ENCODE data around the gene BHLHE40.

Gene BHLHE40

DNA sequence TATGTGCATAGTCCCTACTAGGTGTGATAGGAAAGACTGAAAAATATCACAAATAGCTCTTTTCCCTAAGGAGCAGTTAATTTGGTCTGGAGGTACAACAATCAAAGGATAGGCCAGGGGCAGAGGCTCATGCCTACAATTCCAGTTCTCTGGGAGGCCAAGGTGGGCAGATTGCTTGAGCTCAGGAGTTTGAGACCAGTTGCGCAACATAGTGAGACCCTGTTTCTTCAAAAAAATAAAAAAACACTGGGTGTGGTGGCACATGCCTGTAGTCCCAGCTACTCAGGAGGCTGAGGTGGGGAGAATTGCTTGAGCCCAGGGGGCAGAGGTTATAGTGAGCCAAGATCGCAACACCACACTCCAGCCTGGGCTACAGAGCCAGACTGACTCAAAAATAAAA lies 30.2 kb upstream of the BHLHE40 start:
- no peak overlapping the region for H3K27ac ChIP-seq
- ChIA-PET POLR2A (ENCODE audit: low non-redundant PET) (no interaction called here), CTCF (interaction anchor here (0.6 to 0.7 kb wide), 2 partner anchors 11 to 26 kb away, joined by 3 to 10 read pairs; no protein-coding TSS in a partner anchor)
- no peak for DNase-seq (ENCODE audit: low spot score)
- TF ChIP-seq, protein P1, sequence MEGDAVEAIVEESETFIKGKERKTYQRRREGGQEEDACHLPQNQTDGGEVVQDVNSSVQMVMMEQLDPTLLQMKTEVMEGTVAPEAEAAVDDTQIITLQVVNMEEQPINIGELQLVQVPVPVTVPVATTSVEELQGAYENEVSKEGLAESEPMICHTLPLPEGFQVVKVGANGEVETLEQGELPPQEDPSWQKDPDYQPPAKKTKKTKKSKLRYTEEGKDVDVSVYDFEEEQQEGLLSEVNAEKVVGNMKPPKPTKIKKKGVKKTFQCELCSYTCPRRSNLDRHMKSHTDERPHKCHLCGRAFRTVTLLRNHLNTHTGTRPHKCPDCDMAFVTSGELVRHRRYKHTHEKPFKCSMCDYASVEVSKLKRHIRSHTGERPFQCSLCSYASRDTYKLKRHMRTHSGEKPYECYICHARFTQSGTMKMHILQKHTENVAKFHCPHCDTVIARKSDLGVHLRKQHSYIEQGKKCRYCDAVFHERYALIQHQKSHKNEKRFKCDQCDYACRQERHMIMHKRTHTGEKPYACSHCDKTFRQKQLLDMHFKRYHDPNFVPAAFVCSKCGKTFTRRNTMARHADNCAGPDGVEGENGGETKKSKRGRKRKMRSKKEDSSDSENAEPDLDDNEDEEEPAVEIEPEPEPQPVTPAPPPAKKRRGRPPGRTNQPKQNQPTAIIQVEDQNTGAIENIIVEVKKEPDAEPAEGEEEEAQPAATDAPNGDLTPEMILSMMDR (conservative IDR thresholded peaks at IDR 0.05; ENCODE audit: low read depth): no peak

DNA sequence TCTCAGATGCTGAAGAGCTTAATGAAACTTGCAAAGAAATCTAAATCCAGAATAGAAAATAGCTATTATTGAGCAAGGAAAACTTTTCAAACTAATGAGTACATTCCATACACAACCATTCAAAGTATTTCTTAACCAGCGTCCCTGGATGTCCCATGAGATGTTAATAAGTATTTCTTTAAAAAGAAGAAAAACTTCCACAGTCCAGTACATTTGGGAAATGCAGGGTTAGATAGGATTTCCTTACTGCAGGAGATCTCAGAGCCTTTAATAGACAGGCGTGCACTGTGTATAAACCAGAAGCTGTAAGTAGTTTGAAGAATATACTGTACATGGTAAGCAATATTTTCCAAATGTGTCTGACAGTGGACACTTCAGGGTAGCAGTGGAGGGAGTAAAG lies 29.6 kb upstream of the BHLHE40 start:
- H3K27ac ChIP-seq: no peak overlapping the region
- ChIA-PET POLR2A (ENCODE audit: low non-redundant PET) (no interaction called here), CTCF (interaction anchor here (0.6 kb wide), 1 partner anchor 10 kb away, joined by 10 read pairs; no protein-coding TSS in a partner anchor)
- TF ChIP-seq, protein P1 (conservative IDR thresholded peaks at IDR 0.05; ENCODE audit: low read depth): no peak
- no peak for DNase-seq (ENCODE audit: low spot score)

DNA sequence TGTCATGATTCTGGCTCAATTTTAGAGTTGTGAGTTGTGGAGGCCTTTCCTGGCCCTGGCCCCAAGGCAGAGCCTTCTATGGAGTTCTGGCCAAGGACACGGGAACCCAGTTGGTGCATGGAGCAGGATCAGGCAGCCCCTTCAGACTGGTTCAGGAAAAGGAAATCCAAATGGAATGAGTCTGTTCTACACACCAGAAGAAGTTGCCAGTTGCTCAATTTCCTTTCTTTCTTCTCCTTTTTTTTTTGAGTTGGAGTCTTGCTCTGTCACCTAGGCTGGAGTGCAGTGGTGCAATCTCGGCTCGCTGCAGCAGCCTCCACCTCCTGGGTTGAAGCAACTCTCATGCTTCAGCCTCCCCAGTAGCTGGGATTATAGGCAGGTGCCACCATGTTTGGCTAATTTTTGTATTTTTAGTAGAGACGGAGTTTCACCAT lies 28.9 kb upstream of the BHLHE40 start:
- TF ChIP-seq, protein P1 (conservative IDR thresholded peaks at IDR 0.05; ENCODE audit: low read depth): no peak
- CTCF ChIA-PET: no interaction called here
- no peak for DNase-seq (ENCODE audit: low spot score)
- POLR2A ChIA-PET (ENCODE audit: low non-redundant PET): no interaction called here
- no peak overlapping the region for H3K27ac ChIP-seq

DNA sequence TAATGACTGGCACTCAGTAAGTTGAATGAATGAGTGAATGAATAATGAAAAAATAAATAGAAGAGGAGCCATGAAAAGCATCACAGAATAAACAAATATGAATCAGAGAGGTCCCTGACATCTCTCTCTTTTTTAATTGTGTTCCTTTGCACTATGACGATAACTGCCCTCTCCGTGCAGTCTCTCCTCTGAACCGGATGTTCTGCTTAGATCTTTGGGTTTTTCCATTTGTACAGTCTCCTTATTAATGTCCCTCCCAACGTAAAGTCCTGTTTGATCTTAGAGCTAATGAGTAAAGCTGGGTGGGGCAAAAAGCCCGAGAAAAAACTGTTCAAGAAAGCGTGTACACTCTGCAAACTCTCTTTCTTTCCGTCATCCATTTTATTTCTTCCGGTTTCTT lies 28.3 kb upstream of the BHLHE40 start:
- DNase-seq (ENCODE audit: low spot score): no peak
- TF ChIP-seq, protein P1 (conservative IDR thresholded peaks at IDR 0.05; ENCODE audit: low read depth): no peak
- H3K27ac ChIP-seq: no peak overlapping the region
- CTCF ChIA-PET: interaction anchor here (0.7 kb wide), 1 partner anchor 1896 kb away, joined by 3 read pairs; no protein-coding TSS in a partner anchor
- POLR2A ChIA-PET (ENCODE audit: low non-redundant PET): no interaction called here

DNA sequence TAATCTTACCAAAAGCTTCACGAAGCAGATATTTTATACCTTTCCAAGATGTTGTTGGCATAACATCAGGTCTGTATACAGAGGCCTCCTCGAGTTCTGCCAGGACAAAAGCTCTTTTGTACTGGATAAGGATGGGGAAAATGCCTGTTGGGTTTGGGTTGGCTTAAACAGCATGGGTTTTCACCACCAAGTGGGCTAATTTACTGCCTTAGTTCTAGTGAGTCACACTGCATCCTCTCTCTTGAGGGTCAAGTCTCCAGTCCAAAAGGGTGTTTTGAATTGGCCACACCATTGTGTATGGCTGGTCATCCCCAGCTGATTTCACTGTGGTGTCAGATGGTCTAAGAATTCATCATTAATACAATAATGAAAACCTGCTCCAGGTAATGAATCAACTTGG lies 26.1 kb upstream of the BHLHE40 start:
- ChIA-PET POLR2A (ENCODE audit: low non-redundant PET) (no interaction called here), CTCF (no interaction called here)
- TF ChIP-seq, protein P1 (conservative IDR thresholded peaks at IDR 0.05; ENCODE audit: low read depth): no peak
- H3K27ac ChIP-seq: no peak overlapping the region
- DNase-seq (ENCODE audit: low spot score): no peak

DNA sequence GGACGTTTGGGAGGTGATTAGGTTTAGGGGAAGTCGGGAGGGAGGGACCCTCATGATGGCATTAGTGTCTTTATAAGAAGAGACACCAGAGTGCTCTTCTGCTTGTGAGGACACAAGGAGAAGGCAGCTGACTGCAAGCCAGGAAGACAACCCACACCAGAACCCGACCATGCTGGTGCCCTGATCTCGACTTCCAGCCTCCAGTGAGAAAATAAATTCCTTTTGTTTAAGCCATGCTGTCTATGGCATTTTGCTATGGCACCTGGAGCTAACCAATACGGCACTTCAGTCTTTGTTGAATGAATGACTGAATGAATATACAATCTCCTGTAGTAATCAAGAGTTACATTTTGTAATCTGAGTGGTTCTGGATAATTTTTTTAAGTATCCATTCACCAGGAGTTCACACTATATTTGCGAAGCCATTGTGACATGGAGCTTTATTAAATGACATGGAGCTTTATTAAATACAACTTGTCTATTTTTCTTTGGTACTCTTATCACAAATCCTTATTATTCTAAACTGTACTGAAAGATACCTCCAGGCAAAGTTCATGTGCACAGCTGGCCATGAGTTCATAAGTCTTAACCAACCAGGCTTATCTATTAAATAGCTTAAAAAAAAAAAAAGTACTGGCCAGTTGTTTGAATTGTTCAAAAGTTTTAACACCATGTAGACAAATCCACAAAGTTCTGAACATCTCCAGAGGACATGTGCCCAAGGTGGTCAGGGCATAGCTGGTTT lies 24.8 kb upstream of the BHLHE40 start:
- ChIA-PET POLR2A (ENCODE audit: low non-redundant PET) (no interaction called here), CTCF (no interaction called here)
- TF ChIP-seq, protein P1 (conservative IDR thresholded peaks at IDR 0.05; ENCODE audit: low read depth): no peak
- H3K27ac ChIP-seq: no peak overlapping the region
- no peak for DNase-seq (ENCODE audit: low spot score)
